Activated CD4-positive, CD25-positive, alpha-beta regulatory T cell treated with anti-CD3 and anti-CD28 coated beads, Interleukin-2, amount 50 U/mL, for 72 hours (primary cell): ENCODE results near the gene ZNF398.
A peak's percentile ranks its signal among the peaks of the same experiment; 100 is the strongest.
"Not testable (repeated sequence)": the region's sequence is repeated elsewhere in the genome, so short reads cannot be mapped to it uniquely, and the experiment has no call there.

Source experiments
- DNase-seq: peaks from one replicate; pipeline ENCODE4 v3.0.0; 2021

ZNF398 gene

GRCh38 chr7:149147072-149147751 lies at the start of gene ZNF398:
Gene ZNF398, plus strand, starts transcription at chr7:149147453. Its CDS starts 290 bp downstream, at chr7:149147743.
- DNase-seq, result peak; percentile 84

GRCh38 chr7:149099058-149099457 lies 48.2 kb upstream of the ZNF398 start:
- DNase-seq, result no peak

- no peak for DNase-seq
These were observed 46.4 kb upstream of the ZNF398 start for GRCh38 chr7:149100821-149101220.

- no peak for DNase-seq
These were observed 44.6 kb upstream of the ZNF398 start for GRCh38 chr7:149102666-149103065.

GRCh38 chr7:149103424-149103823 lies 43.8 kb upstream of the ZNF398 start:
- DNase-seq, result no peak

- DNase-seq, result no peak
These were observed 43.0 kb upstream of the ZNF398 start for GRCh38 chr7:149104214-149104613.

- no peak for DNase-seq
These were observed 42.5 kb upstream of the ZNF398 start for GRCh38 chr7:149104749-149105148.

GRCh38 chr7:149109969-149110368 lies 37.3 kb upstream of the ZNF398 start:
- no peak for DNase-seq

- no peak for DNase-seq
These were observed 21.9 kb upstream of the ZNF398 start for GRCh38 chr7:149125189-149125862.

GRCh38 chr7:149125863-149126661 lies 21.2 kb upstream of the ZNF398 start, which contains the start of gene ZNF425:
Gene ZNF425, minus strand, starts transcription at chr7:149126324. Its CDS starts 111 bp downstream, at chr7:149126213.
- DNase-seq, result peak; percentile 98

- DNase-seq, result peak; percentile 79
These were observed 20.5 kb upstream of the ZNF398 start for GRCh38 chr7:149126662-149127266.

GRCh38 chr7:149130572-149131198 lies 16.6 kb upstream of the ZNF398 start:
- DNase-seq, result no peak

- DNase-seq, result no peak
These were observed 14.1 kb upstream of the ZNF398 start for GRCh38 chr7:149133028-149133710.

- no peak for DNase-seq
These were observed 11.1 kb upstream of the ZNF398 start for GRCh38 chr7:149136118-149136517.

- no peak for DNase-seq
These were observed 6.4 kb upstream of the ZNF398 start for GRCh38 chr7:149140831-149141230.

- DNase-seq, result no peak
These were observed 5.4 kb upstream of the ZNF398 start for GRCh38 chr7:149141893-149142292.

GRCh38 chr7:149144436-149144922 lies 2.8 kb upstream of the ZNF398 start:
- not testable (repeated sequence) for DNase-seq

GRCh38 chr7:149145031-149145845 lies 2.0 kb upstream of the ZNF398 start:
- DNase-seq, result no peak

GRCh38 chr7:149147752-149148653 lies 750 bp downstream of the ZNF398 start:
- DNase-seq, result peak; percentile 72

- no peak for DNase-seq
These were observed 3.7 kb downstream of the ZNF398 start for GRCh38 chr7:149150981-149151380.
